GM21723 (cell line): ENCODE data around the gene SPAG4.

Experiments used
- ATAC-seq: cut with Tn5 transposase; IDR thresholded peaks from one replicate; pipeline ENCODE4 v1.9.1; 2021; ENCODE audit warnings: mild to moderate bottlenecking, moderate library complexity; ENCODE audit not compliant: unreplicated experiment

The SPAG4 gene

DNA sequence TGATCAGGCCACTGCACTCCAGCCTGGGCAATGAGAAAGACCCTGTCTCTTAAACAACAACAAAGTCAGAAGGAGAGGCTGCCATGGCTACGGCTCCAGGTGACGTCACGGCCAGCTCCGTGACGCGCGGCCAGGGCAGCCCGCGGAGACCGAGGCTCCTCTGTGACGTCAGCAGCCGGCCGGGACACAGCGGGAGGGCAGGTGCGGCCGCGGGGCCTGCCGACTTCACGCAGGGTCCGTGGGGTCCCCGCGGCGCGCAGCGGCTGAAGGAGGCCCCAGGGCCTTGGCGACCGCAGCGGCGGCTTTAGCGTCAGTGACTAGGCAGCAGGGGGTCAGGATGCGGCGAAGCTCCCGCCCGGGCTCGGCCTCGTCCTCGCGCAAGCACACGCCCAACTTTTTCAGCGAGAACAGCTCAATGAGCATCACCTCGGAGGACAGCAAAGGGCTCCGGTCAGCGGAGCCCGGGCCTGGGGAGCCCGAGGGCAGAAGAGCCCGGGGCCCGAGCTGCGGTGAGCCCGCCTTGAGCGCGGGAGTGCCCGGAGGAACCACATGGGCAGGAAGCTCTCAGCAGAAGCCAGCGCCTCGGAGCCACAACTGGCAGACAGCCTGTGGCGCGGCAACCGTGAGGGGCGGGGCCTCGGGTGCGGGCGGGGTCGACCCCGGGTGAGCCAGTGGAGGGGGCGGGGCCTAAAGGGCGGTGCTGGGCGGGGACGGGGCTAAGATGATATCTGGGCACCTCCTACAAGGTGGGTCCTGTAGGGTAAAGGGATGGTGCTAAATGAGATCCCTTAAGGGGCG lies at the start of gene SPAG4:
TSS of gene SPAG4 (plus strand) at position 163 of the 798 bp plus-strand sequence. CDS start at position 338, 175 bp downstream.
- ATAC-seq = peak; percentile 64

GRCh38 chr20:35568645-35569044 lies 47.0 kb upstream of the SPAG4 start:
- ATAC-seq = no peak

GRCh38 chr20:35571555-35571954 lies 44.1 kb upstream of the SPAG4 start:
- no peak for ATAC-seq

GRCh38 chr20:35572838-35573237 lies 42.8 kb upstream of the SPAG4 start:
- ATAC-seq = no peak

- no peak for ATAC-seq
Measured at GRCh38 chr20:35575958-35576357, 39.7 kb upstream of the SPAG4 start.

DNA sequence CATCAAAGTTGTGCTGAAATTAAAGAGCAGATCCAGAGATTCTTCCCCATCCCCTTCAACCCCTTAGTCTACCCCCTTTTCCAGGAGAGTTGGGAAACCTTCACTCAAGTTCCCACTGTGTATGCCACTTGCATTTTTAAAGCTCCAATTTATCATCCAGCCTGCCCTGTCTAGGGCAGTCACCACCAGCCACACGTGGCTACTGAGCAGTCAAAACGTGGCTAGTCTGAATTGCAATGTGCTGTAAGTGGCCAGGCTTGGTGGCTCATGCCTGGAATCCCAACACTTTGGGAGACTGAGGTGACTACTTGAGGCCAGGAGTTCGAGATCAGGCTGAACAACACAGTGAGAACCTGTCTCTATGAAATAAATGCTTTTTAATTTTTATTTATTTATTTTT lies 38.8 kb upstream of the SPAG4 start:
- ATAC-seq = no peak

- no peak for ATAC-seq
Measured at GRCh38 chr20:35578469-35578868, 37.2 kb upstream of the SPAG4 start.

GRCh38 chr20:35579196-35579595 lies 36.4 kb upstream of the SPAG4 start:
- no peak for ATAC-seq

- no peak for ATAC-seq
Measured at GRCh38 chr20:35582131-35582530, 33.5 kb upstream of the SPAG4 start.

GRCh38 chr20:35582741-35583404 lies 32.8 kb upstream of the SPAG4 start:
- ATAC-seq = no peak

DNA sequence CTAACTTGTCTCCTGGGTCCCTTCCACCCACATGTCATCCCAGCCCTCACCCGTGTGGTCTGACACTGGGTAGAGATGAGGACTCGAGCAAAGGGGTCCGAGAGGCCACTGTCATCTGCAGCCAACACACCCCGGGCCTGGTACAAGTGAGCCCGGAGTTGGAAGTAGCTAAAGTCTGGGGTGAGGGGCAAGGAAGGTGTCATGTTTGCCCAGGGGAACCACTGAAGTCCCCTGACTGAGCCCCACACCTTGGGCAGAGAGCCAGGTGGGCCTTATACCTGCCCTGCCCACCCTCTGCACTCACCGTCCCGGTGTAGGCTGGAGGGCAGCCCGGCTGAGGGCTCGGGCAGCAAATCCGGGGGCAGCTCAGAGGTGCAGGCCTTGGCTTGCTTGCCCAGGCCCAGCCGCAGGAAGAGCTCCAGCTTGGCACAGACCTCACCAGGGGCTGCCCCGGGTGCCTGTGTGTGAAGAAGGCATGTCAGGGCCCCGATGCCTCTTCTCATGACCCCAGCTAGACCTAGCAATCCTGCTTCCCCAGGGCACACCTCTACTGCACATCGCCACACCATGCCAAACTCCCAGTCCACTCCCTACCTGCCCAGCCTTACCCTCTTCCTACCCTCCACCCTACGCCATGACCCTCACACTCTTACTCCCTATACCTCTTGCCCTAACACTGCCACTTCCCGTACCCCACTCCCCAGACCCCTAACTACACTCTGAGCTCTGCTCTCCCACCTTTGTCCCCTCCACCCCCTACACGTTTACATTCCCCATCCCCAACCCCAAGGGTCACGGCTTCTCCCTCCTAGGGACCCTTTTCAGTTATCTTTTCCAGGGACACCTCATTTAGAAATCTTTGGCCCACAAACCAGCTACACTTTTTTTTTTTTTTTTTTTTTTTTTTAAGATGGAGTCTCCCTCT lies 31.7 kb upstream of the SPAG4 start:
- no peak for ATAC-seq

- ATAC-seq = no peak
Measured at GRCh38 chr20:35586751-35587425, 28.7 kb upstream of the SPAG4 start.

- no peak for ATAC-seq
Measured at GRCh38 chr20:35587436-35587835, 28.2 kb upstream of the SPAG4 start.

- ATAC-seq = no peak
Measured at GRCh38 chr20:35588397-35588796, 27.2 kb upstream of the SPAG4 start.

- no peak for ATAC-seq
Measured at GRCh38 chr20:35592339-35592974, 23.2 kb upstream of the SPAG4 start.

DNA sequence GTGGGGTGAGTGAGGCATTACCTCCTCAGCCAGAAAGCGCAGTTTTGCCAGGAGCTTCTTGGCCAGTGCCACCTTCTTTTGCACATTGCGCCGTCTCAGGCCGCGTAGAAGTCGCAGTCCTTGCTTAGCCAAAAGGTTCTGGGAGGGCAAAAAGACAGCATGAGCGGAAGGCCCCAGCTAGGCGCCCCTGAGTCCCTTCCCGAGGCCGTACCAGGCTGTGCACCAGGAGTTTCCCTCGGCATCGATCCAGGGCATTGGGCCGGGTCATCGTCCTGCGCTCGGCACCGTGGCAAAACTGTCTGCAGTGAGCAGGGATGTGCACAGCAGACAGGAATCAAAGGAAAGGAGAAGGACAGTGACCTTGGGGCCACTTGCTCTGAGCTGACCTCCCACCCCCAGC lies 20.2 kb upstream of the SPAG4 start:
- ATAC-seq = no peak

- no peak for ATAC-seq
Measured at GRCh38 chr20:35595901-35596300, 19.7 kb upstream of the SPAG4 start.

- ATAC-seq = no peak
Measured at GRCh38 chr20:35597186-35597585, 18.4 kb upstream of the SPAG4 start.

DNA sequence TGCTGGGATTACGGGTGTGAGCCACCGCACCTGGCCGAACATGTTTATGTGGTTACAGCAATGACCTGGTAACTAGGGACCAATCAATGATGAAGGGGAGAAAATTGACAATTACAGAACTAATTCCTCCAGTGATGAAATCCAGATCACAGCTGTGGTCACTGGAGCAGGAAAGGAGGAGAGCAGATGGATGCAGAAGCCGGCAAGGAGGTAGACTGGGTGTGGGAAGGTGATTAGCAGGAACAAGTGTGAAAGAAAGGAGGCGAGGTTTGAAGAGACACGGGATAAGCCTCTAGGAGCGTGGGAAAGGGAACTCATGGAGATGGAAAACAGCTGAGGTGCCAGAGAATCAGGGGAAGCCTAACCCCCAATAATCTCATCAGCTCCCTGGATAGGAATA lies 17.2 kb upstream of the SPAG4 start:
- ATAC-seq = no peak
